ENCODE data around the gene CROCC.
"Not testable (repeated sequence)": the region's sequence is repeated elsewhere in the genome, so short reads cannot be mapped to it uniquely, and the experiment has no call there.

GRCh38 chr1:16895233-16895597 is 26.5 kb upstream of the CROCC start:
- TF ChIP-seq, protein P1, sequence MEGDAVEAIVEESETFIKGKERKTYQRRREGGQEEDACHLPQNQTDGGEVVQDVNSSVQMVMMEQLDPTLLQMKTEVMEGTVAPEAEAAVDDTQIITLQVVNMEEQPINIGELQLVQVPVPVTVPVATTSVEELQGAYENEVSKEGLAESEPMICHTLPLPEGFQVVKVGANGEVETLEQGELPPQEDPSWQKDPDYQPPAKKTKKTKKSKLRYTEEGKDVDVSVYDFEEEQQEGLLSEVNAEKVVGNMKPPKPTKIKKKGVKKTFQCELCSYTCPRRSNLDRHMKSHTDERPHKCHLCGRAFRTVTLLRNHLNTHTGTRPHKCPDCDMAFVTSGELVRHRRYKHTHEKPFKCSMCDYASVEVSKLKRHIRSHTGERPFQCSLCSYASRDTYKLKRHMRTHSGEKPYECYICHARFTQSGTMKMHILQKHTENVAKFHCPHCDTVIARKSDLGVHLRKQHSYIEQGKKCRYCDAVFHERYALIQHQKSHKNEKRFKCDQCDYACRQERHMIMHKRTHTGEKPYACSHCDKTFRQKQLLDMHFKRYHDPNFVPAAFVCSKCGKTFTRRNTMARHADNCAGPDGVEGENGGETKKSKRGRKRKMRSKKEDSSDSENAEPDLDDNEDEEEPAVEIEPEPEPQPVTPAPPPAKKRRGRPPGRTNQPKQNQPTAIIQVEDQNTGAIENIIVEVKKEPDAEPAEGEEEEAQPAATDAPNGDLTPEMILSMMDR (IDR thresholded peaks at IDR 0.05) = not testable (repeated sequence)
- TF ChIP-seq SMC3 (IDR thresholded peaks at IDR 0.05); MAFK (IDR thresholded peaks at IDR 0.05; ENCODE audit: partially characterized antibody): not testable (repeated sequence)
